CD4-positive, CD25-positive, alpha-beta regulatory T cell (primary cell): ENCODE data around the gene JAG1. TPM values are rescaled to one million over a fixed set of nuclear protein-coding genes. Genes with fewer than 3 reads are reported as not detected.

Source experiments
- ATAC-seq, 2 donors: fragments of 150-1000 bp; cut with Tn5 transposase; one replicate each; pipeline ENCODE4 v1.10.0; 2021; ENCODE audit warnings: low read depth in 2 of 2, moderate number of reproducible peaks in 2 of 2, moderate library complexity in 1 of 2
- DNase-seq, 3 donors: peaks; one replicate each; pipeline versions ENCODE4 v3.0.0 to v3.0.0-alpha.2; 2012 to 2022; ENCODE audit warnings: mixed read lengths in 1 of 3
- H3K27ac ChIP-seq: one replicate; pipeline ENCODE4 v1.7.0; 2013; ENCODE audit warnings: mild to moderate bottlenecking, low read length; ENCODE audit not compliant: insufficient read depth, poor library complexity, severe bottlenecking
- H3K27me3 ChIP-seq: one replicate; pipeline ENCODE4 v1.7.0; 2013; ENCODE audit warnings: low read length; ENCODE audit not compliant: control insufficient read depth, insufficient read depth
- H3K36me3 ChIP-seq: one replicate; pipeline ENCODE4 v1.7.0; 2013; ENCODE audit warnings: mild to moderate bottlenecking, low read length, moderate library complexity; ENCODE audit not compliant: control insufficient read depth, insufficient read depth
- H3K4me1 ChIP-seq: 2 replicates; pipeline ENCODE4 v1.7.0; 2013; ENCODE audit warnings: mild to moderate bottlenecking, low read length; ENCODE audit not compliant: insufficient read depth, control insufficient read depth, poor library complexity, severe bottlenecking
- H3K4me3 ChIP-seq: one replicate; pipeline ENCODE4 v1.7.0; 2013; ENCODE audit warnings: low read depth, mild to moderate bottlenecking, low read length, moderate library complexity
- H3K9me3 ChIP-seq, 2 experiments: 1 replicate in 1 of 2; 2 replicates in 1 of 2; pipeline ENCODE4 v1.7.0; 2013; ENCODE audit warnings: low read length in 2 of 2, mild to moderate bottlenecking in 1 of 2, moderate library complexity in 1 of 2; ENCODE audit not compliant: control insufficient read depth in 2 of 2
- H3K27ac Mint-ChIP-seq, 3 donors: one replicate each; pipeline ENCODE4 v1.8.0; 2020 to 2022; ENCODE audit warnings: mild to moderate bottlenecking in 3 of 3, mixed read lengths in 3 of 3, moderate library complexity in 2 of 3
- H3K27me3 Mint-ChIP-seq: one replicate; pipeline ENCODE4 v1.8.0; 2022; ENCODE audit warnings: mild to moderate bottlenecking, mixed read lengths
- H3K36me3 Mint-ChIP-seq: one replicate; pipeline ENCODE4 v1.8.0; 2020; ENCODE audit warnings: mixed read lengths
- H3K4me1 Mint-ChIP-seq, 4 donors: one replicate each; pipeline ENCODE4 v1.8.0; 2020 to 2022; ENCODE audit warnings: mixed read lengths in 4 of 4, mild to moderate bottlenecking in 1 of 4
- H3K4me3 Mint-ChIP-seq, 4 donors: one replicate each; pipeline ENCODE4 v1.8.0; 2020 to 2022; ENCODE audit warnings: mild to moderate bottlenecking in 4 of 4, mixed read lengths in 4 of 4, moderate library complexity in 3 of 4
- H3K9me3 Mint-ChIP-seq, 7 donors: one replicate each; pipeline ENCODE4 v1.8.0; 2020 to 2022; ENCODE audit warnings: mixed read lengths in 7 of 7, mild to moderate bottlenecking in 3 of 7, moderate library complexity in 2 of 7
- polyA plus RNA-seq, 4 donors: library from polyadenylated mRNA; unstranded; fragments of 300-500 nt; fragmentation: Illumina TruSeq; gene quantifications; one replicate each; pipeline ENCODE4 v1.2.3, GENCODE V29; 2021
- total RNA-seq: library from RNA; stranded (reverse); gene quantifications from one replicate; pipeline ENCODE4 v1.2.3, GENCODE V29; 2022

JAG1 gene
- total and polyA plus RNA-seq, 5 donors from 2014 or later: 0.03 to 0.30 (median 0.05) TPM; not detected in 1

- H3K36me3 Mint-ChIP-seq: no peaks in the 10 kb centered on the region
- H3K27ac Mint-ChIP-seq: no peak overlapping the region
- Histone ChIP-seq H3K4me3 (no peak overlapping the region), H3K9me3 (no peaks in the 10 kb centered on the region), H3K4me1 (peaks cover 35% of the 10 kb centered on the region), H3K36me3 (no peaks in the 10 kb centered on the region), H3K27ac (no peak overlapping the region), H3K27me3 (peaks cover 18% of the 10 kb centered on the region)
- DNase-seq (no peak), ATAC-seq (no peak)
- H3K4me3 Mint-ChIP-seq: no peak overlapping the region
- H3K27me3 Mint-ChIP-seq: peaks cover 51% of the 10 kb centered on the region
- H3K9me3 Mint-ChIP-seq: no peaks in the 10 kb centered on the region
- H3K4me1 Mint-ChIP-seq: peaks cover 0 to 32% (median 0%) of the 10 kb centered on the region in 4 donors
Measured at GRCh38 chr20:10670501-10671220, 3.1 kb downstream of the JAG1 start.

- H3K4me3 Mint-ChIP-seq: no peak overlapping the region
- no peak for ATAC-seq
- no peaks in the 10 kb centered on the region for H3K36me3 ChIP-seq
Measured at GRCh38 chr20:10669843-10670446, 3.9 kb downstream of the JAG1 start.

GRCh38 chr20:10668677-10669368 lies 5.0 kb downstream of the JAG1 start:
- Mint-ChIP-seq H3K36me3 (no peaks in the 10 kb centered on the region), H3K4me1 (peaks cover 0 to 27% (median 0%) of the 10 kb centered on the region in 4 donors), H3K27me3 (peaks cover 41% of the 10 kb centered on the region), H3K9me3 (no peaks in the 10 kb centered on the region), H3K27ac (no peak overlapping the region), H3K4me3 (no peak overlapping the region)
- H3K9me3 ChIP-seq: no peaks in the 10 kb centered on the region
- H3K27me3 ChIP-seq: peaks cover 15% of the 10 kb centered on the region
- ATAC-seq (no peak), DNase-seq (no peak)
- H3K4me3 ChIP-seq: no peak overlapping the region
- H3K4me1 ChIP-seq: peaks cover 24% of the 10 kb centered on the region
- no peaks in the 10 kb centered on the region for H3K36me3 ChIP-seq
- no peak overlapping the region for H3K27ac ChIP-seq

More at GRCh38 chr20:10669843-10670446, 3.9 kb downstream of the JAG1 start:
- peaks cover 44% of the 10 kb centered on the region for H3K27me3 Mint-ChIP-seq
- Histone ChIP-seq H3K9me3 (no peaks in the 10 kb centered on the region), H3K27me3 (peaks cover 15% of the 10 kb centered on the region), H3K4me3 (no peak overlapping the region), H3K27ac (no peak overlapping the region), H3K4me1 (peaks cover 35% of the 10 kb centered on the region)
- H3K9me3 Mint-ChIP-seq: no peaks in the 10 kb centered on the region
- H3K4me1 Mint-ChIP-seq: peaks cover 0 to 28% (median 0%) of the 10 kb centered on the region in 4 donors
- no peak overlapping the region for H3K27ac Mint-ChIP-seq
- H3K36me3 Mint-ChIP-seq: no peaks in the 10 kb centered on the region
- DNase-seq: no peak

DNA sequence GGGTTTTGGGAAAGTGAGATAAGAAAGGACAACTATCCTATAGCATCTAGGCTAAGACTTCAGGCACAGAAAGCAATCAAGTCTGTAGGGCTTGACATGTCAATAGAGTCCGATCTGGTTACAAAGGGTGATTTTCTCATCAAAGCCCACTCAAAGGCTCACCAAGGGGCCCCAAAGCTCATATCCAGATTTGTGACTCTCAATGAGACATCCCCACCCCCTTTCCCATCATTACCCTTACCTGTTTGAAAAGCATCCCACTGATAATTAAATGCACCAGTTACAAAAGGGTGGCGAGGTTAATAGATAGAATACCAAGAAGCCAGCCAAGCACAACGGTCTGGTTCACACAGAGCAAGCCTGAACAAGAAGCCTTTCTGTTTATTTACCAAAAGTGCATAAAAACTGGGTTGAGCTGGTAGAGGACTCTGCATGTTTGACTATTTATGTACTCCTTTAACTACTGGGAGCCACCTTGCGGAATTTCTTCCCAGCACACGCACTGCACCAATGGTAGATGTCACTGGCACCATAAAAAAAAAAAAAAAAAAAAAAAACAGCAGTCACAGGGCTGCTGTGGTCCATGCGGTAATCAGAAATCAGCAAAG lies 6.1 kb downstream of the JAG1 start:
- no peak overlapping the region for H3K4me3 ChIP-seq
- H3K9me3 Mint-ChIP-seq: no peaks in the 10 kb centered on the region

GRCh38 chr20:10667077-10667401 lies 6.8 kb downstream of the JAG1 start:
- H3K36me3 Mint-ChIP-seq: no peaks in the 10 kb centered on the region
- Histone ChIP-seq H3K4me1 (peaks cover 8% of the 10 kb centered on the region), H3K36me3 (no peaks in the 10 kb centered on the region), H3K4me3 (no peak overlapping the region), H3K27ac (no peak overlapping the region), H3K27me3 (peaks cover 21% of the 10 kb centered on the region), H3K9me3 (no peaks in the 10 kb centered on the region)
- peaks cover 0 to 14% (median 0%) of the 10 kb centered on the region in 4 donors for H3K4me1 Mint-ChIP-seq
- H3K27ac Mint-ChIP-seq: no peak overlapping the region
- H3K4me3 Mint-ChIP-seq: no peak overlapping the region
- ATAC-seq (no peak), DNase-seq (no peak)
- H3K27me3 Mint-ChIP-seq: peaks cover 36% of the 10 kb centered on the region
- H3K9me3 Mint-ChIP-seq: no peaks in the 10 kb centered on the region

More for the DNA sequence above, 6.1 kb downstream of the JAG1 start:
- Histone ChIP-seq H3K27me3 (peaks cover 19% of the 10 kb centered on the region), H3K27ac (no peak overlapping the region), H3K36me3 (no peaks in the 10 kb centered on the region), H3K4me1 (peaks cover 14% of the 10 kb centered on the region), H3K9me3 (no peaks in the 10 kb centered on the region)
- Mint-ChIP-seq H3K36me3 (no peaks in the 10 kb centered on the region), H3K4me3 (no peak overlapping the region), H3K4me1 (peaks cover 0 to 20% (median 0%) of the 10 kb centered on the region in 4 donors), H3K27ac (no peak overlapping the region), H3K27me3 (peaks cover 38% of the 10 kb centered on the region)
- no peak for ATAC-seq
- DNase-seq: no peak

DNA sequence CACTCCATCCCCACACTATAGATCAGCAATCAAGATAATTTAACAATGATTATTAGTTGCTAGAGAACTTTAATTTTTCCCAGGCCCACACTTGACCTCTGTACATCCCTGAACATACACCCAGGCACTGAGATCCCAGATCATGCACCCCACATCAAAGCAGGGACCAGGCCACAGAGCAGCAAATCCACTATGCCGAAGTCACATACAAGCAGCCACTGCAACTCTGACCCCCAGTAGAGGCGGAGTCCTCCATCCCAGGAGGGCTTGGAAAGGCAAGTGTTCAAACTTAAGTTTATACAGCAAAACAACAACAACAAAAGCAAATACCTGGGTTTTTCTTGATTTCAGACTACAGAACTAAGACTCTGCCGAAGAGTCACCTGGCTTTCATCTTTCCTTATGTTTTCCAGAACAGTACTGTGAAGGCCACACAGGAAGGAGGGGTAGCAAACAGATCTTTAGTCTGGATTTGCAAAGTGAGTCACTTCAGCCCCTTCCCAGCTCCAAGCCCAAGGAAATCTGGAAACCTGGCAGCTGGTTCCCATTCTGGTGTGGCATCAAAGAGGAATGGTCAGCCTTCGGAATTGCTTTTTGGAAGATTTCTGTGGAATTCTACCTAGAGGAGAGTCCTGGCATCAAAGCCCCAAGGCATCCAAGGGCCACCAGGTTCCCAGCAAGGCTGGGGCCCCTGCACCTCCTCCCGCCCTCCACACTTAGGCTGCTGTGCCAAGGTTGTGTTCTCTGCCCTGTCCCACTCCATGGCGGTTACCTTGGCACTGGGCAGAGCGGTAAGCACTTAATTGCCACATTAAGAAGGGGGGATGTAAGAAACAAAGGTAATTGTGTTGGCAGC lies 7.3 kb downstream of the JAG1 start:
- H3K4me3 Mint-ChIP-seq: no peak overlapping the region
- no peaks in the 10 kb centered on the region for H3K9me3 Mint-ChIP-seq
- peaks cover 0 to 11% (median 0%) of the 10 kb centered on the region in 4 donors for H3K4me1 Mint-ChIP-seq
- DNase-seq: no peak
- Histone ChIP-seq H3K27ac (no peak overlapping the region), H3K9me3 (no peaks in the 10 kb centered on the region), H3K4me1 (peaks cover 2% of the 10 kb centered on the region), H3K36me3 (no peaks in the 10 kb centered on the region), H3K4me3 (no peak overlapping the region), H3K27me3 (peaks cover 23% of the 10 kb centered on the region)
- H3K36me3 Mint-ChIP-seq: no peaks in the 10 kb centered on the region
- H3K27me3 Mint-ChIP-seq: peaks cover 33% of the 10 kb centered on the region
- no peak for ATAC-seq
- no peak overlapping the region for H3K27ac Mint-ChIP-seq

DNA sequence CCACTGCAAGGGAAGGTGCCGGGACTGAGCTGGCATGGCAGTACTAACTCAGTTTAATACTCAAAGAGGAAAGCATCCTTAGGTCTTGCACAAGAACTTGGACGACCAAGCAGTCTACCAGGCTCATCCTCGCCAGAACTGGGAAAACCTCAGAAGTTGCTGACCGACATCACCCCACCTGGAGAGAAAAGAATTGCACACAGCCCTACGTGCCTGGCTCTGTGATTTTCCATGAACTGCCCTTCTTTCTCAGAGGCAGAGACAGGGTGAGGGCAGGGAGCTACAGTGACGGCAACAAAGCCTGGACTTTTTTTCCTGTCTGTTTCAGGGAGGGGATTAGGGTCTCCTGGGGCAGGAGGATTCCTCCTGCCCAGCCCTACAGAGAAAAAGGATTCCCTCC lies 8.0 kb downstream of the JAG1 start:
- Histone ChIP-seq H3K36me3 (no peaks in the 10 kb centered on the region), H3K4me1 (no peaks in the 10 kb centered on the region), H3K27ac (no peak overlapping the region), H3K9me3 (no peaks in the 10 kb centered on the region), H3K4me3 (no peak overlapping the region), H3K27me3 (peaks cover 22% of the 10 kb centered on the region)
- ATAC-seq (no peak), DNase-seq (no peak)
- peaks cover 26% of the 10 kb centered on the region for H3K27me3 Mint-ChIP-seq
- no peak overlapping the region for H3K27ac Mint-ChIP-seq
- peaks cover 0 to 4% (median 0%) of the 10 kb centered on the region in 4 donors for H3K4me1 Mint-ChIP-seq
- H3K36me3 Mint-ChIP-seq: no peaks in the 10 kb centered on the region
- no peak overlapping the region for H3K4me3 Mint-ChIP-seq
- peaks cover 0 to 1% (median 0%) of the 10 kb centered on the region in 7 donors for H3K9me3 Mint-ChIP-seq
